Stimulated activated CD8-positive, alpha-beta memory T cell treated with anti-CD3 and anti-CD28 coated beads, Interleukin-12 subunit alpha, Interleukin-12 subunit beta, amount 100 ng/mL, for 1 hour (primary cell): ENCODE measurements around the gene BARHL2.

Experiments used
- DNase-seq: peaks from one replicate; pipeline ENCODE4 v3.0.0-alpha.2; 2020; ENCODE audit warnings: low read depth

The BARHL2 gene

GRCh38 chr1:90716552-90717355 is at the start of gene BARHL2:
Gene BARHL2, minus strand, starts transcription at chr1:90717302. Its CDS starts 107 bp downstream, at chr1:90717195.
- DNase-seq, result no peak

GRCh38 chr1:90763930-90764329 is 46.8 kb upstream of the BARHL2 start:
- DNase-seq, result no peak

GRCh38 chr1:90763506-90763905 is 46.4 kb upstream of the BARHL2 start:
- no peak for DNase-seq

GRCh38 chr1:90761781-90762589 is 44.9 kb upstream of the BARHL2 start:
- DNase-seq, result no peak

- no peak for DNase-seq
These were observed 44.1 kb upstream of the BARHL2 start for GRCh38 chr1:90761156-90761555.

- DNase-seq, result no peak
These were observed 36.5 kb upstream of the BARHL2 start for GRCh38 chr1:90753556-90753955.

- no peak for DNase-seq
These were observed 31.6 kb upstream of the BARHL2 start for GRCh38 chr1:90748668-90749067.

- DNase-seq, result no peak
These were observed 29.8 kb upstream of the BARHL2 start for GRCh38 chr1:90746857-90747256.

- DNase-seq, result no peak
These were observed 28.9 kb upstream of the BARHL2 start for GRCh38 chr1:90745972-90746371.

GRCh38 chr1:90732136-90732535 is 15.0 kb upstream of the BARHL2 start:
- DNase-seq, result no peak

GRCh38 chr1:90731382-90732050 is 14.4 kb upstream of the BARHL2 start:
- DNase-seq, result no peak

- no peak for DNase-seq
These were observed 13.3 kb upstream of the BARHL2 start for GRCh38 chr1:90730243-90731022.

- DNase-seq, result no peak
These were observed 12.6 kb upstream of the BARHL2 start for GRCh38 chr1:90729504-90730242.

GRCh38 chr1:90728502-90729287 is 11.6 kb upstream of the BARHL2 start:
- DNase-seq, result no peak

GRCh38 chr1:90727917-90728501 is 10.9 kb upstream of the BARHL2 start:
- no peak for DNase-seq

- DNase-seq, result no peak
These were observed 9.9 kb upstream of the BARHL2 start for GRCh38 chr1:90726986-90727480.

- DNase-seq, result no peak
These were observed 9.4 kb upstream of the BARHL2 start for GRCh38 chr1:90726425-90726985.

- DNase-seq, result no peak
These were observed 8.7 kb upstream of the BARHL2 start for GRCh38 chr1:90725657-90726424.
